Stimulated activated naive CD8-positive, alpha-beta T cell treated with anti-CD3 and anti-CD28 coated beads, Interleukin-15, Interleukin-2, amounts not matched to agents 100 ng/mL and 50 ng/mL, for 24 hours (primary cell): ENCODE data around the gene CDC25B.

Experiments
- H3K27ac Mint-ChIP-seq: one replicate; pipeline ENCODE4 v1.8.0; 2021; ENCODE audit warnings: mild to moderate bottlenecking, mixed read lengths
- H3K27me3 Mint-ChIP-seq: one replicate; pipeline ENCODE4 v1.8.0; 2021; ENCODE audit warnings: mixed read lengths
- H3K36me3 Mint-ChIP-seq: one replicate; pipeline ENCODE4 v1.8.0; 2021; ENCODE audit warnings: low read depth, mixed read lengths
- H3K4me1 Mint-ChIP-seq: one replicate; pipeline ENCODE4 v1.8.0; 2021; ENCODE audit warnings: low read depth, mixed read lengths
- H3K4me3 Mint-ChIP-seq: one replicate; pipeline ENCODE4 v1.8.0; 2021; ENCODE audit warnings: mild to moderate bottlenecking, mixed read lengths
- H3K9me3 Mint-ChIP-seq: one replicate; pipeline ENCODE4 v1.8.0; 2021; ENCODE audit warnings: mixed read lengths

Gene CDC25B

GRCh38 chr20:3802524-3803239 lies 6.6 kb downstream of the CDC25B start:
- Mint-ChIP-seq H3K4me1 (peaks cover 73% of the 10 kb centered on the region), H3K27ac (peak overlapping the region; percentile 17), H3K9me3 (no peaks in the 10 kb centered on the region), H3K27me3 (no peaks in the 10 kb centered on the region), H3K36me3 (peaks cover 61% of the 10 kb centered on the region), H3K4me3 (no peak overlapping the region)

DNA sequence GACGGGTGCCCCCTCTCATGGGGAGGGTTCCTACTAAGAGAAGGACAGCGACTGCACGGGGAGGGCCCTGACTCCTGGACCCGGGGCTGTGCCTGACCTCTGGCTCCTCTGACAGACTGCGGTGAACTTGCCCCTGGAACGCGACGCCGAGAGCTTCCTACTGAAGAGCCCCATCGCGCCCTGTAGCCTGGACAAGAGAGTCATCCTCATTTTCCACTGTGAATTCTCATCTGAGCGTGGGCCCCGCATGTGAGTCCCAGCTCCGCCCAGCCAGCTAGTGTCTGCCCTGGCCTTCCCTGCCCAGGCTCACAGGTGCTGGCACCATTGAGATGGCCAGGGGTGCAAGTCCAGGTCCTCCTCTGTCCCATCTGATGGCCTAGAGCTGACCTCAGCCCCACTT lies 7.2 kb downstream of the CDC25B start:
- H3K9me3 Mint-ChIP-seq: no peaks in the 10 kb centered on the region
- no peaks in the 10 kb centered on the region for H3K27me3 Mint-ChIP-seq
- peak overlapping the region; percentile 36 for H3K27ac Mint-ChIP-seq
- peaks cover 58% of the 10 kb centered on the region for H3K36me3 Mint-ChIP-seq
- H3K4me1 Mint-ChIP-seq: peaks cover 73% of the 10 kb centered on the region
- no peak overlapping the region for H3K4me3 Mint-ChIP-seq

GRCh38 chr20:3803854-3804253 lies 7.7 kb downstream of the CDC25B start:
- H3K4me1 Mint-ChIP-seq: peaks cover 67% of the 10 kb centered on the region
- H3K27ac Mint-ChIP-seq: peak overlapping the region; percentile 36
- H3K27me3 Mint-ChIP-seq: no peaks in the 10 kb centered on the region
- no peak overlapping the region for H3K4me3 Mint-ChIP-seq
- H3K36me3 Mint-ChIP-seq: peaks cover 58% of the 10 kb centered on the region
- no peaks in the 10 kb centered on the region for H3K9me3 Mint-ChIP-seq

- peaks cover 63% of the 10 kb centered on the region for H3K4me1 Mint-ChIP-seq
- H3K27me3 Mint-ChIP-seq: no peaks in the 10 kb centered on the region
- H3K4me3 Mint-ChIP-seq: no peak overlapping the region
- H3K36me3 Mint-ChIP-seq: peaks cover 58% of the 10 kb centered on the region
- no peaks in the 10 kb centered on the region for H3K9me3 Mint-ChIP-seq
- H3K27ac Mint-ChIP-seq: peak overlapping the region; percentile 9
Measured at GRCh38 chr20:3804254-3804751, 8.2 kb downstream of the CDC25B start.

DNA sequence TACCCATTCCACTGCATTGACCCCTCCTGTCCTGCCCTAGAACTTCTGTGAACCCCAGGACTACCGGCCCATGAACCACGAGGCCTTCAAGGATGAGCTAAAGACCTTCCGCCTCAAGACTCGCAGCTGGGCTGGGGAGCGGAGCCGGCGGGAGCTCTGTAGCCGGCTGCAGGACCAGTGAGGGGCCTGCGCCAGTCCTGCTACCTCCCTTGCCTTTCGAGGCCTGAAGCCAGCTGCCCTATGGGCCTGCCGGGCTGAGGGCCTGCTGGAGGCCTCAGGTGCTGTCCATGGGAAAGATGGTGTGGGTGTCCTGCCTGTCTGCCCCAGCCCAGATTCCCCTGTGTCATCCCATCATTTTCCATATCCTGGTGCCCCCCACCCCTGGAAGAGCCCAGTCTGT lies 8.7 kb downstream of the CDC25B start:
- Mint-ChIP-seq H3K27me3 (no peaks in the 10 kb centered on the region), H3K4me3 (no peak overlapping the region), H3K9me3 (no peaks in the 10 kb centered on the region), H3K4me1 (peaks cover 58% of the 10 kb centered on the region), H3K36me3 (peaks cover 58% of the 10 kb centered on the region), H3K27ac (peak overlapping the region; percentile 17)

- H3K4me3 Mint-ChIP-seq: no peak overlapping the region
- no peaks in the 10 kb centered on the region for H3K27me3 Mint-ChIP-seq
- peaks cover 65% of the 10 kb centered on the region for H3K4me1 Mint-ChIP-seq
- no peaks in the 10 kb centered on the region for H3K9me3 Mint-ChIP-seq
- peaks cover 31% of the 10 kb centered on the region for H3K36me3 Mint-ChIP-seq
- H3K27ac Mint-ChIP-seq: no peak overlapping the region
Measured at GRCh38 chr20:3808544-3808943, 12.4 kb downstream of the CDC25B start.

DNA sequence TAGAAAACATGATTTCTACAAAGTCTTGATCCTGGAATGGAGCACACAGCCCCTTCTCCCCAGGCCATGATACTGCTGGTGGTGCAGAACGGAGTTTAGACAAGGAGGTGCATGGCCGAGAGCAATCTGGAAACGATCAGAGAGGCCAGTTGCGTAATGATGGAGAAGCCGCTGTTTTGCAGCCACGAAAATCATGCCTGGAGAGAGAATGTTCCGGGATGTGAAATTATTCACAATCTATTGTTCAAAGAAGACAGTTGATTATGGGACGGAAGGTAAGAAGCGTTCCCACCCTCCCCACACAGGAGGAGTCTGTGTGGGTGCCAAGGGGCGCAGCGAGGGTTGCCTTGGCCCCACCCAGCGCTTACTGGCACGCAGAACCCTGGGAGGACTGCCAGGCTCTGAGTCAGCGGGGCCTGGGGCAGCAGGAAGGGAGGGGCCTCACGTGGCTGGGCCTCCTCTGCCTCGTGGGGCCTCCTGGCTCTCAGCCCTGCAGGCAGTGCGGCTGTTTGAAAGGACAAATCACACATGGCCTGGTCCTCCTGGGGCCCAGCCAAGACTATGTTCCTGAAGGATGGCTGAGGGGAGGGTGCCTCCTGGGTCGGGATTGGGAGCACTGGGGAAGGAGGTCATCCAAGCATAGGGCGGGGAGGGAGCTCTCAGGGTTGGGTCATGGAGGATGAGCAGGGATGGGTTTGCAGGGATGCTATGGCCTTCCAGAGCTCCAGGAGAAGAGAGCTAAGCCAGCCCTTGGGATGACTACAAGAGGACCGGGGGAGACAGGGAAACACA lies 15.6 kb downstream of the CDC25B start:
- no peaks in the 10 kb centered on the region for H3K27me3 Mint-ChIP-seq
- H3K9me3 Mint-ChIP-seq: no peaks in the 10 kb centered on the region
- H3K27ac Mint-ChIP-seq: peak overlapping the region; percentile 97
- H3K4me3 Mint-ChIP-seq: peak overlapping the region; percentile 82
- H3K36me3 Mint-ChIP-seq: peaks cover 6% of the 10 kb centered on the region
- H3K4me1 Mint-ChIP-seq: peaks cover 78% of the 10 kb centered on the region

- Mint-ChIP-seq H3K4me1 (peaks cover 77% of the 10 kb centered on the region), H3K27me3 (no peaks in the 10 kb centered on the region), H3K36me3 (peaks cover under 1% of the 10 kb centered on the region), H3K27ac (peak overlapping the region; percentile 97), H3K4me3 (no peak overlapping the region), H3K9me3 (no peaks in the 10 kb centered on the region)
Measured at GRCh38 chr20:3812259-3812681, 16.2 kb downstream of the CDC25B start.

DNA sequence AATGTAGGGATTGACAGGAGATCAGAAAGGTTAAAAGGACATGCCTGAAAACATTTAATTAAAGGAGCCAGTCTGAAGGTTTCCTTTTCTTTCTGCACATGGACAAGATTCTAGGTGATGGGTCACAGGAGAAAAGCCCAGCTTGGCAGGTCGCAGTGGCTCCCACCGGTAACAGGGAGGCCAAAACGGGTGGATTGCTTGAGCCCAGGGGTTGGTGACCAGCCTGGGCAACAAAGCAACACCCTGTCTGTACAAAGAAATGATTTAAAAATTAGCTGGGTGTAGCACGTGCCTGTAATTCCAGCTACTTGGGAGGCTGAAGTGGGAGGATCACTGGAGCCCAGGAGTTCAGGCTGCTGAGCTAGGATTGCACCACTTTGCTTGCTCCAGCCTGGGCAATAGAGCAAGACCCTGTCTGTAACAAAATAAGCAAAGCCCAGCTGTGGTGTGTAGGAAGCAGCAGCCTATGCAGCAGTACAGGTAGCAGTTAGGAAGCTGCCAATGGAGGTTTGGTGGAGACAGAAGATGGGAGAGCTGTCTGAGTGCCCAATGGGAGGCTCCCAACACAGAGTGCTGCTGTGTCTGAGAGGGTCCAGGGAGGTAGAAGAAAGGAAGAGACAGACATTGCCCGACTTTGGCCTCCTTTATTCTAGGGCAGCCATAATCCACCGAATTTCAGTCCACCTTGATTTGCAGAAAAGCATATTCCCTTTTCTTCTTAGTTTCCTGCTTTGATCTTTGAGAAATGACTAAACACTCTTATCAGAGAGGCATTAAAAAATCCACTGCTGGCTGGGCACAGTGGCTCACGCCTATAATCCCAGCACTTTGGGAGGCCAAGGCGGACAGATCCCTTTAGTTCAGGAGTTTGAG lies 17.1 kb downstream of the CDC25B start:
- no peaks in the 10 kb centered on the region for H3K27me3 Mint-ChIP-seq
- no peaks in the 10 kb centered on the region for H3K9me3 Mint-ChIP-seq
- H3K27ac Mint-ChIP-seq: no peak overlapping the region
- no peaks in the 10 kb centered on the region for H3K36me3 Mint-ChIP-seq
- peaks cover 72% of the 10 kb centered on the region for H3K4me1 Mint-ChIP-seq
- no peak overlapping the region for H3K4me3 Mint-ChIP-seq

- Mint-ChIP-seq H3K4me3 (no peak overlapping the region), H3K36me3 (no peaks in the 10 kb centered on the region), H3K27ac (no peak overlapping the region), H3K9me3 (no peaks in the 10 kb centered on the region), H3K27me3 (no peaks in the 10 kb centered on the region), H3K4me1 (peaks cover 77% of the 10 kb centered on the region)
Measured at GRCh38 chr20:3813848-3814581, 17.9 kb downstream of the CDC25B start.

GRCh38 chr20:3814928-3815495 lies 18.9 kb downstream of the CDC25B start:
- no peak overlapping the region for H3K4me3 Mint-ChIP-seq
- peaks cover 85% of the 10 kb centered on the region for H3K4me1 Mint-ChIP-seq

DNA sequence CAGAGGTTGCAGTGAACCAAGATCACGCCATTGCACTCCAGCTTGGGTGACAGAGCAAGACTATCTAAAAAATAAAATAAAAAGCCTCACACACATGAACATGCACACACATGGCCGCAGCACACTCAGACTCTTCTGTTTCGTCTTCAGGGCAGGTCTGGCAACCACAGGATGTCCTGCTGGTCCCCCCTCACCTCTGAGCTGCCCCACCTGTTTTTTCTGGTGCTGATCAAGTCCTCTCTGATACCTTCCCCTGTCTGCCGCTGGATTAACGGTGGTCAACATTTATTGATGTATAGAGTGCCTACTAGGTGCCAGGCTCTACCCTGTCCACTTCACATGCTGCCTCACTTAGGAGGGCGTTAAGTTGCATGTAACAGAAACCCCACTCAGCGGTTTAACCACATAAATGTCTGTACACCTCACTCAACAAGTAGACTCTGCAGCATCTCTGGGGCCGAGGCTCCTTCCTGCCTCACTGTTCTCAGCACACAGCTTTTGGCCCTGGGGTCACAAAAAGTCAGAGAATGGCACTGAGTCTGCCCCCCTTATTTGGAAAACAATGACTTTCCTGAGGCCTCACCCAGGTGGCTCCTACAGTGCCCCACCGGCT lies 19.7 kb downstream of the CDC25B start:
- H3K4me3 Mint-ChIP-seq: no peak overlapping the region
- H3K27ac Mint-ChIP-seq: peak overlapping the region; percentile 76
- H3K27me3 Mint-ChIP-seq: no peaks in the 10 kb centered on the region
- H3K9me3 Mint-ChIP-seq: no peaks in the 10 kb centered on the region
- peaks cover 78% of the 10 kb centered on the region for H3K4me1 Mint-ChIP-seq
- H3K36me3 Mint-ChIP-seq: no peaks in the 10 kb centered on the region

More at GRCh38 chr20:3814928-3815495, 18.9 kb downstream of the CDC25B start:
- Mint-ChIP-seq H3K27ac (peak overlapping the region; percentile 56), H3K27me3 (no peaks in the 10 kb centered on the region), H3K36me3 (no peaks in the 10 kb centered on the region), H3K9me3 (no peaks in the 10 kb centered on the region)
